Breast epithelium (tissue), 4 donors: ENCODE results near the gene RSPH6A. TPM values are rescaled to one million over a fixed set of nuclear protein-coding genes. Genes with fewer than 3 reads are reported as not detected.
A peak's percentile ranks its signal among the peaks of the same experiment; 100 is the strongest.

ENCODE experiments used
- DNase-seq, 2 donors: peaks; one replicate each; pipeline ENCODE4 v3.0.0-alpha.2; 2019; ENCODE audit warnings: low spot score in 2 of 2
- H3K27ac ChIP-seq, 2 donors: fragments of 200-600 bp; sonication (generic) in 1 of 2; one replicate each; pipeline ENCODE4 v1.5.1; 2016 to 2019; ENCODE audit warnings: mild to moderate bottlenecking in 1 of 2
- H3K27me3 ChIP-seq, 2 donors: fragments of 200-600 bp; sonication (generic) in 1 of 2; one replicate each; pipeline versions ENCODE4 v1.5.1 to v1.6.0; 2017 to 2019; ENCODE audit warnings: control low read depth in 1 of 2, mild to moderate bottlenecking in 1 of 2
- H3K36me3 ChIP-seq: fragments of 200-600 bp; one replicate; pipeline ENCODE4 v1.5.1; 2019
- H3K4me1 ChIP-seq, 2 donors: fragments of 200-600 bp; sonication (generic); one replicate each; pipeline ENCODE4 v1.5.1; 2016 to 2019; ENCODE audit warnings: control low read depth in 1 of 2
- H3K4me3 ChIP-seq, 3 donors: fragments of 200-600 bp; sonication (generic); 1 replicate in 2 of 3; 2 replicates in 1 of 3; pipeline ENCODE4 v1.5.1; 2016 to 2019; ENCODE audit warnings: mild to moderate bottlenecking in 3 of 3, moderate library complexity in 2 of 3
- H3K9me3 ChIP-seq, 2 donors: fragments of 200-600 bp; sonication (generic) in 1 of 2; one replicate each; pipeline ENCODE4 v1.5.1; 2016 to 2019; ENCODE audit warnings: control low read depth in 1 of 2
- POLR2A ChIP-seq: fragments of 450-650 bp; IDR thresholded peaks from one replicate; pipeline ENCODE4 v1.6.1; 2016; ENCODE audit warnings: antibody characterized with exemption, mild to moderate bottlenecking, moderate library complexity
- POLR2AphosphoS5 ChIP-seq, 3 donors: sonication (generic); formaldehyde crosslinking; IDR thresholded peaks; one replicate each; pipeline ENCODE4 v1.6.1; 2017; ENCODE audit warnings: antibody characterized with exemption in 3 of 3
- intact Hi-C: fragments of 100-400 bp; cut with DNase I; formaldehyde crosslinking; loops from one replicate; pipeline ENCODE4 v1.15.1; 2023; ENCODE audit warnings: low total_unique reads
- total RNA-seq, 3 donors: library from RNA; depleted of rRNA; stranded (reverse); fragments of >200 nt; gene quantifications; one replicate each; pipeline ENCODE4 v1.1.0, GENCODE V29; 2016
- TF ChIP-seq, protein P1 (sequence below), 3 donors: fragments of 450-650 bp; IDR thresholded peaks; one replicate each; pipeline ENCODE4 v1.5.1; 2016 to 2017; ENCODE audit warnings: antibody characterized with exemption in 3 of 3, mild to moderate bottlenecking in 3 of 3, moderate library complexity in 3 of 3

Gene RSPH6A
- total RNA-seq, 3 donors from 2014 or later, result 0.15 TPM; not detected in 2

DNA sequence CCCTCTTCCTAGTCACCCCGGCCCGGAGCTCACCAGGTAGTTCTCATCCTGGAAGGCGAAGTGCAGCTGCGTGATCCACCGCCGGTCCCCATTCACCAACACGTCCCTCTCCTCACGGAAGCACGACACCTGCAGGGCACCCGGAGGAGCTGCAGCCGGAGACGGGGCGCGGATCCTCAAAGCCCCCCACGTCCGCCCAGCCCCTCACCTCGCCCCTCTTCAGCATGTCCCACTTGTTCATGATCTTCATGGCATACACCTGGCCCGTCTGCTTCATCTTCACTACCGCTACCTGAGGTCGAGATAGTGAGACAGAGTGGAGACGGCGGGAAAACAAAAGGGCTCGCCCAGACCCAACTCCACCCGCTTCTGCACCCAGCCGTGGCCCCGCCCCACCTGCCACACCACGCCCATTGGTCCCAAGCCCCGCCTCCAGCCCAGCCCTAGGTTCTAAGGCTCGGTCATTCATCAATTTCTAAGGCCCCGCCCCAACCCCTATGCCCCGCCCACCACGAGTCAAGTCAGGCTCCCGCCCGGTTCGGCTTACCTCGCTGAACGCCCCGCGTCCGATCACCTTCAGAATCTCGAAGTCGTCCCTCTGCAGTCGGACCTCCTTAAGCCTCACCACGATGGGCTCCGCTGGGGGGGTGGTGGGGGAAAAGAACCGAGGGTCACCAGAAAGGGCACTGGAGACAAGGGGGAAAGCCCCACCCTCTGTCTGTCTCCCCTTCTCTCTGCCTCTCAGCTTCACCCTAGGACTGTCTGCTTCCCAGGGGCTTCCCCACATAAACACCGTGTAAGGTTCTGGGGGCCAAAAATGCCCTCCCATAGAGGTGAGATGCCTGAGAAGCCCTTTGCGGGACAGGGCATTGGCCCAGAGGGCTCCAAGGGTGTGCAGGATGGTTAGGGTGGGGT lies 35.6 kb downstream of the RSPH6A start:
- Histone ChIP-seq H3K27ac (peak overlapping the region; percentile 61 to 92), H3K9me3 (no peaks in the 10 kb centered on the region), H3K36me3 (peaks cover 6% of the 10 kb centered on the region), H3K27me3 (no peaks in the 10 kb centered on the region), H3K4me1 (peaks cover 22 to 25% of the 10 kb centered on the region in 2 donors), H3K4me3 (peak overlapping the region; percentile 7 to 57 (median 40))
- peak; percentile 91 to 92 for DNase-seq
- intact Hi-C loops, result no loop called here
- TF ChIP-seq POLR2A, result no peak
- TF ChIP-seq, protein P1, sequence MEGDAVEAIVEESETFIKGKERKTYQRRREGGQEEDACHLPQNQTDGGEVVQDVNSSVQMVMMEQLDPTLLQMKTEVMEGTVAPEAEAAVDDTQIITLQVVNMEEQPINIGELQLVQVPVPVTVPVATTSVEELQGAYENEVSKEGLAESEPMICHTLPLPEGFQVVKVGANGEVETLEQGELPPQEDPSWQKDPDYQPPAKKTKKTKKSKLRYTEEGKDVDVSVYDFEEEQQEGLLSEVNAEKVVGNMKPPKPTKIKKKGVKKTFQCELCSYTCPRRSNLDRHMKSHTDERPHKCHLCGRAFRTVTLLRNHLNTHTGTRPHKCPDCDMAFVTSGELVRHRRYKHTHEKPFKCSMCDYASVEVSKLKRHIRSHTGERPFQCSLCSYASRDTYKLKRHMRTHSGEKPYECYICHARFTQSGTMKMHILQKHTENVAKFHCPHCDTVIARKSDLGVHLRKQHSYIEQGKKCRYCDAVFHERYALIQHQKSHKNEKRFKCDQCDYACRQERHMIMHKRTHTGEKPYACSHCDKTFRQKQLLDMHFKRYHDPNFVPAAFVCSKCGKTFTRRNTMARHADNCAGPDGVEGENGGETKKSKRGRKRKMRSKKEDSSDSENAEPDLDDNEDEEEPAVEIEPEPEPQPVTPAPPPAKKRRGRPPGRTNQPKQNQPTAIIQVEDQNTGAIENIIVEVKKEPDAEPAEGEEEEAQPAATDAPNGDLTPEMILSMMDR (IDR thresholded peaks at IDR 0.05), result peak; percentile 38 to 85 (median 59)
- TF ChIP-seq POLR2AphosphoS5 (IDR thresholded peaks at IDR 0.05), result no peak

DNA sequence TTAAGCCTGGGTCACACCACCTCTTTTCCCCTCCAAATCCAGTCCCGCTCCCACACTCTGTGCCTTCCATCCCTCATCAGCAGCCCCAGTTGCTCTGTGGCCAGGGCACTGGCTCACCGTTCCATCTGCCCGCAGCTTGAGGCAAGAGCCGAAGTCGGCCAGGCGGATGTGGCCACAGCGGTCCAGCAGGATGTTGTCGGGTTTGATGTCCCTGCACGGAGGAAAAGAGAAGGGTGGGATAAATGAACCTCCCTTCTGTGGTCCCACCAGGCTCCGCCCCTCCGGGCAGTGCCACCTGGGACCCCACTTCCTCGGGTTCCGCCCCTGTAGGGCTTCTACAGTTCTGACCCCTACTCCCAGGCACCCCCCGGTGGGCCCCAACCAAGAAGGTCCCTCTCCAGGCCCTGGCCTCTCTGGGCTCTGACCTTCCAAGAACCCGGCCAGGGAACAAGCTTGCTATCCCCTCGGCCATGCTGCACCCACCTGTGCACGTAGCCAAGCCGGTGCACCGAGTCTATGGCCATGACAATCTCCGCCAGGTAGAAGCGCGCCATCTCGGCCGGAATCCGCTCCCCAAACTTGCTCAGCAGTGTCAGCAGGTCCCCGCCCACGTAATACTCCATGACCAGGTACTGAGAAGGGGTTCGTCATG lies 37.0 kb downstream of the RSPH6A start:
- DNase-seq, result no peak
- TF ChIP-seq, protein P1 (IDR thresholded peaks at IDR 0.05), result no peak
- TF ChIP-seq POLR2AphosphoS5 (IDR thresholded peaks at IDR 0.05) (no peak), POLR2A (no peak)
- Histone ChIP-seq H3K36me3 (peaks cover 6% of the 10 kb centered on the region), H3K9me3 (no peaks in the 10 kb centered on the region), H3K4me3 (no peak overlapping the region), H3K27me3 (no peaks in the 10 kb centered on the region), H3K27ac (no peak overlapping the region), H3K4me1 (peaks cover 14 to 16% of the 10 kb centered on the region in 2 donors)
- intact Hi-C loops, result no loop called here

DNA sequence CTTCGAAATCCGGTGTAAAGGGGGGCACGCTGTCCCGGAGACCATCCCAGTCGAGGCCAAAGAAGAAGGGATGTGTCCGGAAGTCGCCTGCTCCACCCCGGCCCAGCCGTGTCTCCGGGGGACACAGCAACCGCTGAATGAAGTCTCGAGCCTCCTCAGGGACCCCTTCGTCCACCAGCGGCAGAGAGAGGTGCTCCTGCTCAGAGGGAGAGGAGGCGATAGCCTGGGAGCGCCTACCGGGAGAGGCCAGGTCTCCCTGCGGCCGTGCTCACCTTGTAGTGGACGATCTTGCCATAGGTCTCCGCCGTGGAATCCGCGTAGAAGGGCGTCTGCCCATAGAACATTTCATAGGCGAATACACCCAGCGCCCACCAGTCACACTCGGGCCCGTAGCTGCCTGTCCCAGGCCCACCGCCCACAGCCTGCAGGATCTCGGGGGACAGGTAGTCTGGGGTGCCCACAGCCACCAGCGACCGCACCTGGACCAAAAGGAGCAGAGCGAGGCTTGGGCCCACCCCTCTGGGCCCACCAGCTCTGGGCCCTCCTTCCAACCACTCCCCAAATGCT lies 37.6 kb downstream of the RSPH6A start:
- H3K36me3 ChIP-seq, result peaks cover 6% of the 10 kb centered on the region
- H3K4me1 ChIP-seq, result peaks cover 11 to 13% of the 10 kb centered on the region in 2 donors
- no peaks in the 10 kb centered on the region for H3K9me3 ChIP-seq
- TF ChIP-seq, protein P1 (IDR thresholded peaks at IDR 0.05), result no peak
- TF ChIP-seq POLR2AphosphoS5 (IDR thresholded peaks at IDR 0.05) (no peak), POLR2A (no peak)
- intact Hi-C loops, result no loop called here
- H3K4me3 ChIP-seq, result no peak overlapping the region
- H3K27me3 ChIP-seq, result no peaks in the 10 kb centered on the region
- no peak overlapping the region for H3K27ac ChIP-seq
- DNase-seq, result no peak

DNA sequence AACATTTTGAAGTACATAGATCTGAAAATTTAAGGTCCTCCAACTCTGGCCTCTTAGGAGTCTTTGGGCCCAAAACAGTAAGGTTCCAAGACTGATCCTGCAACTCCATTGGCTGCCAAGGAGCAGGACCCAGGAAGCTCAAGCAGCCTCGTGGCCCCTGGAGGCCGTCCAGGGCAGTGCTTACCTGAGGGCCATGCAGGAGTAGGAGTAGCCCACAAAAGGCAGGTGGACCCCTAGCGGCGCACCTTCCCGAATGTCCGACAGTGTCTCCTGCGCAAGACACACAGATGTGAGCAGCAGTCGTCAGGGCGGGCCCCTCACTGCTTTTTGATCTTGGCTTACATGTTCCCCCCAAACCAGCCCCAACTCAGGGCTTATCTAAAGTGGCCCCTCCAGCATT lies 40.3 kb downstream of the RSPH6A start:
- H3K9me3 ChIP-seq, result no peaks in the 10 kb centered on the region
- intact Hi-C loops, result no loop called here
- H3K27ac ChIP-seq, result no peak overlapping the region
- H3K4me1 ChIP-seq, result no peaks in the 10 kb centered on the region
- H3K27me3 ChIP-seq, result no peaks in the 10 kb centered on the region
- DNase-seq, result no peak
- H3K4me3 ChIP-seq, result no peak overlapping the region
- H3K36me3 ChIP-seq, result peaks cover 6% of the 10 kb centered on the region
- TF ChIP-seq POLR2A, result no peak
- TF ChIP-seq, protein P1 (IDR thresholded peaks at IDR 0.05), result no peak
- TF ChIP-seq POLR2AphosphoS5 (IDR thresholded peaks at IDR 0.05), result no peak

DNA sequence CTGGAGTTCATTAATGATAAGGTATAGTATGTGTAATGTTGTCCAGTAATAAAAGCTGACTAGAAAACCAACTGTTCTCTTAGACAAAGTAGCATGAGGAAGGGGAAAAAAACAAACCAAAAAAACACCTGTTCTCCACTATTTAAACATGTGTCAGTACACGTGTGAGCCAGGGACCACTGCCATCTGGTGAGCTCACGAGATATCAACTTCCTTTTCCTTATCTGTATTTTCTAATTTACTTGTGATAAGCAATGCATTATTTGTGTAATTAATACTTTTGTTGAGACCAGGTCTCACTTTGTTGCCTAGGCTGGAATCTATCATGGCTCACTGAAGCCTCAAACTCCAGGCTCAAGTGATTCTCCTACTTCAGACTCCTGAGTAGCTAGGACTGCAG lies 41.7 kb downstream of the RSPH6A start:
- Histone ChIP-seq H3K4me3 (no peak overlapping the region), H3K4me1 (no peaks in the 10 kb centered on the region), H3K9me3 (no peaks in the 10 kb centered on the region), H3K27me3 (no peaks in the 10 kb centered on the region), H3K36me3 (peaks cover 6% of the 10 kb centered on the region), H3K27ac (peak overlapping the region in 1 of 2 donors; percentile 13)
- TF ChIP-seq, protein P1 (IDR thresholded peaks at IDR 0.05), result no peak
- no peak for TF ChIP-seq POLR2A
- intact Hi-C loops, result no loop called here
- DNase-seq, result no peak
